GM18517 (cell line): ENCODE data around the gene CDT1.
A peak's percentile ranks its signal among the peaks of the same experiment; 100 is the strongest.

ENCODE experiments used
- ATAC-seq: cut with Tn5 transposase; IDR thresholded peaks from one replicate; pipeline ENCODE4 v1.9.1; 2021; ENCODE audit warnings: mild to moderate bottlenecking, moderate library complexity; ENCODE audit not compliant: unreplicated experiment

The CDT1 gene

GRCh38 chr16:88854306-88855111 is 50.9 kb downstream of the CDT1 start:
- ATAC-seq, result no peak

- no peak for ATAC-seq
Observed at GRCh38 chr16:88855176-88855575, 51.6 kb downstream of the CDT1 start.

DNA sequence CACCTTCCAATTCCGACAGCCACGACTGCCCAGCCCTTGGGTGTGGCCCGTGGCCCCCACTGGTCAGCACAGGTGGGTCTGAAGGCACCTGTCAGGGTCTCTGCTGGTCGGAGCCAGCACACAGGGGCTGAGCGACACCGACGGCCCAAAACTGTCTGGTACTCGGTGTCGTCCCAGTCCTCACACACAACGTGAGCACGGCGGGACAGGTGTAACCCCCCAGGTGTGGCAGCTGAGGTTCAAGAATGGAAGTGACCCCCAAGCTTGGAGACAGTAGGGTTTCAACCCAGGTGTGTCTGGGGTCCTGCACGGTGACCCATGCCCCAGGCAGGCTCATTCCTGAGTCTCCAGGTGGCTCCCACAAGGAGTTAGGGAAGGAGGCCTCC is 52.1 kb downstream of the CDT1 start:
- no peak for ATAC-seq

GRCh38 chr16:88856122-88856827 is 52.7 kb downstream of the CDT1 start:
- ATAC-seq, result no peak

- peak; percentile 70 for ATAC-seq
Observed at GRCh38 chr16:88856828-88857727, 53.5 kb downstream of the CDT1 start, which contains the start of the genes GALNS and TRAPPC2L. Gene GALNS (minus strand): TSS chr16:88856947. CDS start chr16:88856877, 70 bp downstream. Gene TRAPPC2L (plus strand): TSS chr16:88857127. CDS start chr16:88857151, 24 bp downstream.

GRCh38 chr16:88857728-88858339 is 54.2 kb downstream of the CDT1 start:
- ATAC-seq, result no peak
